GM10266 (cell line): ENCODE results near the gene PTGES3L.
"Not testable (repeated sequence)": the region's sequence is repeated elsewhere in the genome, so short reads cannot be mapped to it uniquely, and the experiment has no call there.

Experiments used
- DNase-seq: peaks from one replicate; pipeline ENCODE4 v3.0.0; 2012; ENCODE audit errors: extremely low spot score
- TF ChIP-seq, protein P1 (sequence below): IDR thresholded peaks from 2 replicates; pipeline ENCODE4 v1.5.1; 2012; ENCODE audit warnings: mild to moderate bottlenecking, low read depth; ENCODE audit not compliant: control insufficient read depth, insufficient read depth; ENCODE audit errors: missing control alignments

Gene PTGES3L

GRCh38 chr17:42937712-42938596, 41.9 kb downstream of the PTGES3L start:
- peak; percentile 48 for DNase-seq
- TF ChIP-seq, protein P1, sequence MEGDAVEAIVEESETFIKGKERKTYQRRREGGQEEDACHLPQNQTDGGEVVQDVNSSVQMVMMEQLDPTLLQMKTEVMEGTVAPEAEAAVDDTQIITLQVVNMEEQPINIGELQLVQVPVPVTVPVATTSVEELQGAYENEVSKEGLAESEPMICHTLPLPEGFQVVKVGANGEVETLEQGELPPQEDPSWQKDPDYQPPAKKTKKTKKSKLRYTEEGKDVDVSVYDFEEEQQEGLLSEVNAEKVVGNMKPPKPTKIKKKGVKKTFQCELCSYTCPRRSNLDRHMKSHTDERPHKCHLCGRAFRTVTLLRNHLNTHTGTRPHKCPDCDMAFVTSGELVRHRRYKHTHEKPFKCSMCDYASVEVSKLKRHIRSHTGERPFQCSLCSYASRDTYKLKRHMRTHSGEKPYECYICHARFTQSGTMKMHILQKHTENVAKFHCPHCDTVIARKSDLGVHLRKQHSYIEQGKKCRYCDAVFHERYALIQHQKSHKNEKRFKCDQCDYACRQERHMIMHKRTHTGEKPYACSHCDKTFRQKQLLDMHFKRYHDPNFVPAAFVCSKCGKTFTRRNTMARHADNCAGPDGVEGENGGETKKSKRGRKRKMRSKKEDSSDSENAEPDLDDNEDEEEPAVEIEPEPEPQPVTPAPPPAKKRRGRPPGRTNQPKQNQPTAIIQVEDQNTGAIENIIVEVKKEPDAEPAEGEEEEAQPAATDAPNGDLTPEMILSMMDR, result peak; percentile 54

DNA sequence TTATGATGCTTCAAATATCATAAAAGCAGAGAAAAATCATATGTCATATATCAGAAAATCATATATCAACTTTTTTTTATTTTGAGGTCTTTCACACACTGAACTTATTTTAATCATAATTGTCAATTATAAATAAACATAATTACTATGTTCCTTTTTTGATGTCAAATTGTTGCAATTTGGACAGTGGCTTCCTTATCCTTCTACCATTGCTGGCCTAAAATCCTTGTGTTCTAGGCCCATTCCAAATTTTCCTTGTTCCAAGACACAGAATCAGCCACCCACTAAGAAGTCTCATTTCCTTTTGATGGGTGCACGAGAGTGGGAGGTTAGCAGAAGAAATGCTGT, 50.4 kb downstream of the PTGES3L start:
- no peak for DNase-seq
- TF ChIP-seq, protein P1, result peak; percentile 5

DNA sequence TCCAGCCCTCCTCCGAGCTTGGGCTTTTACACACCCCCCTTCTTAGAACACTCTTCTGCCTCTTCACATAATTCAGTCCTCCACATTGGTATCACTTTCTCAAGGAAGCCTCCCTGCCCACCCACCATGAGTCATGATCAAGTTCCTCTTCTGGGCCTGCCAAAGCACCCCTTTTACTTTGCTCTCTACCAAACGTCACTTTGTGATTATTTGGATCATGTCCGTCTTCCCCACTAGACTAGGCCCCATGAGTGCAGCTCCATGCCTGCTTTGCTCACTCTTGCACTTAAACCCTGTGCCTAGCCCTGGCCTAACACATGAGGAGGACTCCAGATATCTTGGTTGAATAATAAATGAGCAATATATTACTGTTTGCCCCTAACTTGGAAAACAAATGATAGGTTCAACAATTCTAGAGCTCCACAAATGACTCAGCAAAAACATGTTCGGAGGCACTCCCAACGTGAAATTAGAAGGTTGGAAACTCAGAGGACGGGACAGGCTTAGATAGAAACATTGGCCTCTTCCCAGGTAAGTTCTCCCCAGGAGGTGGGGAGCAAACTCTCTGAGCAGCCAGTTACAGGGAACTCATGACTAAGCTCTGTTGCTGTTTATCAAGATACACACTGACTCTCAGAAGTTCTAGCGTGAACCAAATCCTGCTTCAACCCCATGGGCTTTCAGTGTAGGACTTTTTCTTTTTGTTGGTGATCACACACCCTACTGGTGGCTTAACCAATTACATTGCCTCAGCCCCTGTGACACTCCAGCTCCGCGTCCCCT, 51.0 kb downstream of the PTGES3L start:
- TF ChIP-seq, protein P1, result peak; percentile 67
- peak; percentile 69 for DNase-seq

DNA sequence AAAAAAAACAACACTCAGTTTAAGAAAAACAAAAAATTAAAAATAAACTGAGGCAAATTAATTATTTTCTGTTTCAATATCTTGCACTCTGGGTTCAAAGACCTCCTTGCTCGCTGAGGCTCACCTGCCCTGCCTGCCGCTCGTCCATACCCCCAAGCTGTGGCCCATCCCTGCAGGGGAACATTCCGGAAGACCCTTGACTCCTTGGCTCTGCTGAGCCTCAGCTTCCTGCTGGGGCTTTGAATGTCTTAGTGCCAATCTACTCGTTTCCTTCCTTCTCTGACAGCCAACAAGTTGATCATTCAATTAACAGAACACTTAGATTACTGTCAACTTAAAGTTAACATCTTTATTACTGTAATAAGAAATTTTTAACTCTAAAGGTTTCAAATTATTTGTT, 55.0 kb downstream of the PTGES3L start:
- TF ChIP-seq, protein P1, result no peak
- no peak for DNase-seq

GRCh38 chr17:42923472-42923871, 56.4 kb downstream of the PTGES3L start:
- not testable (repeated sequence) for DNase-seq

DNA sequence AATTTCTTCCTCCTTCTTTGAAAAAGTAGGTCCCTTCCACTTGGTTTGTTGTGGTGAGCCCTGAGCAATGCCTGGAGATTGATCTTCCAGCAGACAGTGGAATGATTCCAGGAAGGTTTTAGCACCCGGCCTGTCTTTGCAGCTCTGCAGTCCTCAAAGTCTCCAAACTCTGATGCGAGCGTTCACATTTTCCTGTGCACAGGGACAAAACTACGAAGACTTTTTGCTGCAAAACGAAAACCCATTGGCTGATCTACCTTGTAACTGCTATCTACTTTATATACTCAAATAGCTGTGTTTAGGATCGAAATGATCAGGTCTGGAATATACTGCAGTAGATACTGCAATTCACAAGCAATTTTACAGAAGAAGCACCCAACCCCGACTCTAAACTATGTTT, 57.6 kb downstream of the PTGES3L start:
- DNase-seq, result no peak
- TF ChIP-seq, protein P1, result no peak

DNA sequence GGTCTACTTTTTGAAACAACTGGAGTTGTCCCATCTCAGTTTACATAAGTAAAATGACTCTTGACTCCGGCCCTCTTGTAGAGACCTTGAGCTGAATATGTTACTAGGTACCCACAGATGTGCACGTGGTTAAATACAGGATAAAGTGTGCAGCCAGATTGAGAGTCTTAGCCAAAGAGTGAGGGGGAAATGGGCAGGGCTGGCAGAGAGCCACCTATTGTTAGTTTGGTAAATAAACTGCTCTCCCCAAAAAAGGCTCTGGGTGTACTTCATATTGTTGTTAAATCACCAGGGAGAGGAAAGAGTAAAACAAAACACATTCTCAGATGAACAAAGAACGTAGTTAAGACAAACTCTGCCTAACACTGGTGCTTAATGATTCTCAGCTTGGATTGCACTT, 59.0 kb downstream of the PTGES3L start:
- no peak for DNase-seq
- TF ChIP-seq, protein P1, result no peak
